ENCODE measurements around the gene NKAIN1. TPM values are rescaled to one million over a fixed set of nuclear protein-coding genes. Genes with fewer than 3 reads are reported as not detected.

Gene NKAIN1
- total and polyA plus RNA-seq, 2 donors (not counting 3 experiments of a cell fraction or from before 2014, with no cell fraction given): 0.29 to 0.40 TPM

DNA sequence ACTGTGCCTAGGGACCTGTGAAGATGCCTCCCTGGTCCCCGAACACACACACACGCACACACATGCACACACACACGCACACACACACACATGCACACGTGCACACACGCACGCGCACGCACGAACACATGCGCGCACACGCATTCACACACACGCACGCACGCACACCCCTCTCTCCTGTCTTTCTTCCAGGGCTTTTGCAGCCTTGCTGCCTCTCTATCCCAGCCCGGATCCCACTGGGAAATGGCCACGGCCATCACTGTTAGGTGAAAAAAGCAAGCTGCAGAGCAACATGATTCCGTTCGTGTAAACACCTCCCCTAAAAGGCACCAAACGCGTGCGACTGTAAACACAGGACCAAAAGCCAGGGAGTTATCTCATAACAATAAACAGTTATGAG lies 39.7 kb downstream of the NKAIN1 start:
- FAIRE-seq (no peak), DNase-seq (ENCODE audit: low read depth, low spot score) (no peak)
- intact Hi-C loops (cut with micrococcal nuclease): no loop called here
- POLR2A ChIA-PET: interaction anchor here (0.6 kb wide), 1 partner anchor 291 kb away, joined by 3 read pairs; no protein-coding TSS in a partner anchor
- Histone ChIP-seq H3K36me3 (ENCODE audit: control insufficient read depth in 2 of 2, extremely low read depth in 1 of 2, insufficient read depth in 2 of 2, low read length in 2 of 2) (no peaks in the 10 kb centered on the region), H3K27ac (ENCODE audit: insufficient read depth, low read depth, low read length) (no peak overlapping the region), H3K4me1 (ENCODE audit: control insufficient read depth, extremely low read depth, insufficient read depth, low read length) (no peaks in the 10 kb centered on the region), H3K9ac (replicated peaks; ENCODE audit: extremely low read depth, insufficient read depth, low read length) (no peak overlapping the region), H3K9me3 (replicated peaks; ENCODE audit: control insufficient read depth, insufficient read depth, low read length) (no peaks in the 10 kb centered on the region), H4K20me1 (replicated peaks; ENCODE audit: control insufficient read depth, extremely low read depth, insufficient read depth, low read length) (no peaks in the 10 kb centered on the region), H3K9me1 (replicated peaks; ENCODE audit: control insufficient read depth, extremely low read depth, insufficient read depth, low read length) (no peaks in the 10 kb centered on the region), H3K4me3 (replicated peaks in 1 of 3; ENCODE audit: insufficient read depth in 1 of 3, low read depth in 1 of 3, low read length in 3 of 3) (no peak overlapping the region), H3K79me2 (ENCODE audit: control insufficient read depth, insufficient read depth, low read length) (no peaks in the 10 kb centered on the region), H3K4me2 (ENCODE audit: insufficient read depth, low read length) (no peak overlapping the region), H2AFZ (ENCODE audit: low read depth, low read length) (no peak overlapping the region), H3K27me3 (ENCODE audit: control insufficient read depth in 2 of 2, insufficient read depth in 2 of 2, low read length in 2 of 2) (no peaks in the 10 kb centered on the region)
- dilution Hi-C loops (cut with MboI; ENCODE audit: extremely low pct_ligation_motif_present, low sequenced_read_pairs): no loop called here
- no TSS peak for BruUV-seq (replicated peaks)
- CTCF ChIA-PET: no interaction called here
- TF ChIP-seq POLR2AphosphoS5 (IDR thresholded peaks at IDR 0.05; ENCODE audit: insufficient read depth, low read depth, low read length) (no peak), GATA2 (IDR thresholded peaks at IDR 0.05; ENCODE audit: insufficient read depth, insufficient read length, low read depth, low read length) (no peak), MYC (IDR thresholded peaks at IDR 0.05; ENCODE audit: low read depth, low read length) (no peak), FOS (IDR thresholded peaks at IDR 0.05; ENCODE audit: borderline replicate concordance, insufficient read depth, low read length) (no peak), POLR2A (IDR thresholded peaks at IDR 0.05; ENCODE audit: low read depth, low read length) (no peak)
- TF ChIP-seq, protein P1, sequence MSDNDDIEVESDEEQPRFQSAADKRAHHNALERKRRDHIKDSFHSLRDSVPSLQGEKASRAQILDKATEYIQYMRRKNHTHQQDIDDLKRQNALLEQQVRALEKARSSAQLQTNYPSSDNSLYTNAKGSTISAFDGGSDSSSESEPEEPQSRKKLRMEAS (IDR thresholded peaks at IDR 0.05; ENCODE audit: insufficient read depth, insufficient read length): no peak

DNA sequence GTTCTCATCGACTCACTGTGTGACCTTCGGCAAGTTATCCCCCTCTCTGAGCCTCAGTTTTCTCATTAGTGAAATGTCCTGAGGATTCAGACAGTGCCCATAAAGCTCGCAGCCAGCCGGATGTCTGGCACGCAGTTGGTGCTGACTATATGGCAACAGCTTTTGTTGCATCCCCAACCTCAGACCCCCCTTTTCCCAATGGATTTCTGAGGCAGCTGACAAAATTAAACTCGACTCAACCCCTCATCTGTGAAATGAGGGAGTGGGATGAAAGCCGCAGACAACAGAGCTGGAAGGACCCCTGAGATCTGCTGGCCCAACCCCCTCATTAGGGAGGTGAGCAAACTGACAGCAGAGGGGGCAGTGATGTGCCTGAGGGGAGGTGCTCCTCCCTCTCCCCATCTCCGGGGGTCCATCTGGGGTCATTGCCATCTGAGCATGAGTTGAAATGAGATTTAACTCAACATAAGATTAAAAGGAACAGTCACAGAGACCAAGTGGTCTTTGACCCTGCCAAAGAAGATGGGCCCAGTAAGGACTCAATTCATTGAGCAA lies 40.4 kb downstream of the NKAIN1 start:
- ChIA-PET CTCF (interaction anchor here (0.7 to 1.1 kb wide), 2 partner anchors 12 to 335 kb away, joined by 3 read pairs; no protein-coding TSS in a partner anchor), POLR2A (no interaction called here)
- no peak overlapping the region for H3K27ac ChIP-seq (ENCODE audit: insufficient read depth, low read depth, low read length)
- TF ChIP-seq POLR2AphosphoS5 (IDR thresholded peaks at IDR 0.05; ENCODE audit: insufficient read depth, low read depth, low read length) (no peak), POLR2A (IDR thresholded peaks at IDR 0.05; ENCODE audit: low read depth, low read length) (no peak), FOS (IDR thresholded peaks at IDR 0.05; ENCODE audit: borderline replicate concordance, insufficient read depth, low read length) (no peak), JUN (IDR thresholded peaks at IDR 0.05; ENCODE audit: borderline replicate concordance, insufficient read depth, insufficient read length, low read depth) (no peak), EZH2 (IDR thresholded peaks at IDR 0.05; ENCODE audit: borderline replicate concordance, low read depth, low read length, severe bottlenecking) (no peak), GATA2 (IDR thresholded peaks at IDR 0.05; ENCODE audit: insufficient read depth, insufficient read length, low read depth, low read length) (no peak), MYC (IDR thresholded peaks at IDR 0.05; ENCODE audit: low read depth, low read length) (no peak)
- TF ChIP-seq, protein P1 (IDR thresholded peaks at IDR 0.05; ENCODE audit: insufficient read depth, insufficient read length): no peak
- TF ChIP-seq, protein P2, sequence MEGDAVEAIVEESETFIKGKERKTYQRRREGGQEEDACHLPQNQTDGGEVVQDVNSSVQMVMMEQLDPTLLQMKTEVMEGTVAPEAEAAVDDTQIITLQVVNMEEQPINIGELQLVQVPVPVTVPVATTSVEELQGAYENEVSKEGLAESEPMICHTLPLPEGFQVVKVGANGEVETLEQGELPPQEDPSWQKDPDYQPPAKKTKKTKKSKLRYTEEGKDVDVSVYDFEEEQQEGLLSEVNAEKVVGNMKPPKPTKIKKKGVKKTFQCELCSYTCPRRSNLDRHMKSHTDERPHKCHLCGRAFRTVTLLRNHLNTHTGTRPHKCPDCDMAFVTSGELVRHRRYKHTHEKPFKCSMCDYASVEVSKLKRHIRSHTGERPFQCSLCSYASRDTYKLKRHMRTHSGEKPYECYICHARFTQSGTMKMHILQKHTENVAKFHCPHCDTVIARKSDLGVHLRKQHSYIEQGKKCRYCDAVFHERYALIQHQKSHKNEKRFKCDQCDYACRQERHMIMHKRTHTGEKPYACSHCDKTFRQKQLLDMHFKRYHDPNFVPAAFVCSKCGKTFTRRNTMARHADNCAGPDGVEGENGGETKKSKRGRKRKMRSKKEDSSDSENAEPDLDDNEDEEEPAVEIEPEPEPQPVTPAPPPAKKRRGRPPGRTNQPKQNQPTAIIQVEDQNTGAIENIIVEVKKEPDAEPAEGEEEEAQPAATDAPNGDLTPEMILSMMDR (IDR thresholded peaks at IDR 0.05; ENCODE audit: extremely low read depth in 1 of 2, insufficient read depth in 1 of 2, low read depth in 1 of 2, low read length in 2 of 2): no peak
- dilution Hi-C loops (cut with MboI; ENCODE audit: extremely low pct_ligation_motif_present, low sequenced_read_pairs): no loop called here
- no peaks in the 10 kb centered on the region for H3K36me3 ChIP-seq (ENCODE audit: control insufficient read depth in 2 of 2, extremely low read depth in 1 of 2, insufficient read depth in 2 of 2, low read length in 2 of 2)
- H3K9ac ChIP-seq (replicated peaks; ENCODE audit: extremely low read depth, insufficient read depth, low read length): no peak overlapping the region
- no peaks in the 10 kb centered on the region for H4K20me1 ChIP-seq (replicated peaks; ENCODE audit: control insufficient read depth, extremely low read depth, insufficient read depth, low read length)
- H3K9me1 ChIP-seq (replicated peaks; ENCODE audit: control insufficient read depth, extremely low read depth, insufficient read depth, low read length): no peaks in the 10 kb centered on the region
- no peaks in the 10 kb centered on the region for H3K79me2 ChIP-seq (ENCODE audit: control insufficient read depth, insufficient read depth, low read length)
- no peaks in the 10 kb centered on the region for H3K27me3 ChIP-seq (ENCODE audit: control insufficient read depth in 2 of 2, insufficient read depth in 2 of 2, low read length in 2 of 2)
- FAIRE-seq: no peak
- no peaks in the 10 kb centered on the region for H3K9me3 ChIP-seq (replicated peaks; ENCODE audit: control insufficient read depth, insufficient read depth, low read length)
- intact Hi-C loops (cut with micrococcal nuclease): no loop called here
- DNase-seq (ENCODE audit: low read depth, low spot score): no peak
- no TSS peak for BruUV-seq (replicated peaks)
- no peak overlapping the region for H3K4me3 ChIP-seq (replicated peaks in 1 of 3; ENCODE audit: insufficient read depth in 1 of 3, low read depth in 1 of 3, low read length in 3 of 3)
- H3K4me2 ChIP-seq (ENCODE audit: insufficient read depth, low read length): no peak overlapping the region
- no peak overlapping the region for H2AFZ ChIP-seq (ENCODE audit: low read depth, low read length)
- no peaks in the 10 kb centered on the region for H3K4me1 ChIP-seq (ENCODE audit: control insufficient read depth, extremely low read depth, insufficient read depth, low read length)
